MM.1S (cell line): ENCODE data around the gene TUBB4B.
A peak's percentile ranks its signal among the peaks of the same experiment; 100 is the strongest.

Experiments used
- DNase-seq: peaks from one replicate; pipeline ENCODE4 v3.0.0-alpha.2; 2015
- H2AFZ ChIP-seq: fragments of 300-600 bp; sonication (generic); 2 replicates; pipeline ENCODE4 v1.6.0; 2016; ENCODE audit warnings: antibody characterized with exemption, low read length
- H3F3A ChIP-seq: fragments of 300-600 bp; sonication (generic); 2 replicates; pipeline ENCODE4 v1.6.1; 2016; ENCODE audit warnings: mild to moderate bottlenecking, antibody characterized with exemption, low read length, moderate library complexity, mixed read lengths; ENCODE audit not compliant: insufficient read depth
- H3K27ac ChIP-seq: fragments of 300-600 bp; sonication (generic); 2 replicates; pipeline ENCODE4 v1.5.1; 2016; ENCODE audit warnings: mild to moderate bottlenecking, low read length
- H3K27me3 ChIP-seq: fragments of 300-600 bp; sonication (generic); replicated peaks from 2 replicates; pipeline ENCODE4 v1.6.0; 2016; ENCODE audit warnings: low read length; ENCODE audit not compliant: insufficient read depth
- H3K36me3 ChIP-seq: fragments of 300-600 bp; sonication (generic); replicated peaks from 2 replicates; pipeline ENCODE4 v1.6.1; 2016; ENCODE audit warnings: mild to moderate bottlenecking, low read length, mixed read lengths; ENCODE audit not compliant: insufficient read depth
- H3K4me1 ChIP-seq: fragments of 300-600 bp; sonication (generic); 2 replicates; pipeline ENCODE4 v1.6.1; 2016; ENCODE audit warnings: low read length, mixed read lengths
- H3K4me2 ChIP-seq: fragments of 300-600 bp; sonication (generic); 2 replicates; pipeline ENCODE4 v1.6.0; 2016; ENCODE audit warnings: low read depth, low read length
- H3K4me3 ChIP-seq: fragments of 300-600 bp; sonication (generic); 2 replicates; pipeline ENCODE4 v1.5.1; 2016; ENCODE audit warnings: low read length, mixed read lengths
- H3K79me2 ChIP-seq: fragments of 300-600 bp; sonication (generic); 2 replicates; pipeline ENCODE4 v1.6.1; 2016; ENCODE audit warnings: mixed run types, low read length, mixed read lengths
- H3K9ac ChIP-seq: fragments of 300-600 bp; sonication (generic); 2 replicates; pipeline ENCODE4 v1.6.1; 2016; ENCODE audit warnings: low read length, mixed read lengths
- H3K9me2 ChIP-seq: fragments of 300-600 bp; sonication (generic); replicated peaks from 2 replicates; pipeline ENCODE4 v1.6.1; 2016; ENCODE audit warnings: mild to moderate bottlenecking, low read length, mixed read lengths; ENCODE audit not compliant: insufficient read depth
- H3K9me3 ChIP-seq: fragments of 300-600 bp; sonication (generic); replicated peaks from 2 replicates; pipeline ENCODE4 v1.6.1; 2016; ENCODE audit warnings: mild to moderate bottlenecking, low read length, mixed read lengths; ENCODE audit not compliant: insufficient read depth
- H4K20me1 ChIP-seq: fragments of 300-600 bp; sonication (generic); 2 replicates; pipeline ENCODE4 v1.6.1; 2016; ENCODE audit warnings: mild to moderate bottlenecking, low read length, moderate library complexity, mixed read lengths; ENCODE audit not compliant: insufficient read depth
- EZH2 ChIP-seq: fragments of 300-600 bp; sonication (generic); optimal IDR thresholded peaks from 2 replicates; pipeline ENCODE3; 2017; ENCODE audit warnings: low read depth, mild to moderate bottlenecking, antibody characterized with exemption, low read length, mixed read lengths
- EZH2phosphoT487 ChIP-seq: fragments of 300-600 bp; sonication (generic); IDR thresholded peaks from 2 replicates; pipeline ENCODE4 v1.6.1; 2018; ENCODE audit warnings: antibody characterized with exemption, low read length
- TF ChIP-seq, protein P1 (sequence below): fragments of 300-600 bp; sonication (generic); IDR thresholded peaks from 2 replicates; pipeline ENCODE4 v1.5.1; 2016; ENCODE audit warnings: antibody characterized with exemption, low read length, mixed read lengths

Gene TUBB4B

GRCh38 chr9:137275203-137275587 is 34.1 kb downstream of the TUBB4B start:
- no peak overlapping the region for H3K9ac ChIP-seq
- no peak overlapping the region for H3K4me3 ChIP-seq
- H3K27me3 ChIP-seq, result no peaks in the 10 kb centered on the region
- no peaks in the 10 kb centered on the region for H3K9me2 ChIP-seq
- H3K4me1 ChIP-seq, result peaks cover 3% of the 10 kb centered on the region; the same call in 1 of the 2 replicates
- no peaks in the 10 kb centered on the region for H3F3A ChIP-seq
- no peaks in the 10 kb centered on the region for H3K9me3 ChIP-seq
- H3K36me3 ChIP-seq, result no peaks in the 10 kb centered on the region
- no peak overlapping the region for H3K4me2 ChIP-seq
- H4K20me1 ChIP-seq, result no peaks in the 10 kb centered on the region
- peaks cover 8% of the 10 kb centered on the region; the same call in 1 of the 2 replicates for H3K79me2 ChIP-seq
- H3K27ac ChIP-seq, result no peak overlapping the region
- H2AFZ ChIP-seq, result no peak overlapping the region
- TF ChIP-seq, protein P1, sequence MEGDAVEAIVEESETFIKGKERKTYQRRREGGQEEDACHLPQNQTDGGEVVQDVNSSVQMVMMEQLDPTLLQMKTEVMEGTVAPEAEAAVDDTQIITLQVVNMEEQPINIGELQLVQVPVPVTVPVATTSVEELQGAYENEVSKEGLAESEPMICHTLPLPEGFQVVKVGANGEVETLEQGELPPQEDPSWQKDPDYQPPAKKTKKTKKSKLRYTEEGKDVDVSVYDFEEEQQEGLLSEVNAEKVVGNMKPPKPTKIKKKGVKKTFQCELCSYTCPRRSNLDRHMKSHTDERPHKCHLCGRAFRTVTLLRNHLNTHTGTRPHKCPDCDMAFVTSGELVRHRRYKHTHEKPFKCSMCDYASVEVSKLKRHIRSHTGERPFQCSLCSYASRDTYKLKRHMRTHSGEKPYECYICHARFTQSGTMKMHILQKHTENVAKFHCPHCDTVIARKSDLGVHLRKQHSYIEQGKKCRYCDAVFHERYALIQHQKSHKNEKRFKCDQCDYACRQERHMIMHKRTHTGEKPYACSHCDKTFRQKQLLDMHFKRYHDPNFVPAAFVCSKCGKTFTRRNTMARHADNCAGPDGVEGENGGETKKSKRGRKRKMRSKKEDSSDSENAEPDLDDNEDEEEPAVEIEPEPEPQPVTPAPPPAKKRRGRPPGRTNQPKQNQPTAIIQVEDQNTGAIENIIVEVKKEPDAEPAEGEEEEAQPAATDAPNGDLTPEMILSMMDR, result no peak
- TF ChIP-seq EZH2phosphoT487, result no peak
- TF ChIP-seq EZH2, result no peak
- DNase-seq, result no peak

DNA sequence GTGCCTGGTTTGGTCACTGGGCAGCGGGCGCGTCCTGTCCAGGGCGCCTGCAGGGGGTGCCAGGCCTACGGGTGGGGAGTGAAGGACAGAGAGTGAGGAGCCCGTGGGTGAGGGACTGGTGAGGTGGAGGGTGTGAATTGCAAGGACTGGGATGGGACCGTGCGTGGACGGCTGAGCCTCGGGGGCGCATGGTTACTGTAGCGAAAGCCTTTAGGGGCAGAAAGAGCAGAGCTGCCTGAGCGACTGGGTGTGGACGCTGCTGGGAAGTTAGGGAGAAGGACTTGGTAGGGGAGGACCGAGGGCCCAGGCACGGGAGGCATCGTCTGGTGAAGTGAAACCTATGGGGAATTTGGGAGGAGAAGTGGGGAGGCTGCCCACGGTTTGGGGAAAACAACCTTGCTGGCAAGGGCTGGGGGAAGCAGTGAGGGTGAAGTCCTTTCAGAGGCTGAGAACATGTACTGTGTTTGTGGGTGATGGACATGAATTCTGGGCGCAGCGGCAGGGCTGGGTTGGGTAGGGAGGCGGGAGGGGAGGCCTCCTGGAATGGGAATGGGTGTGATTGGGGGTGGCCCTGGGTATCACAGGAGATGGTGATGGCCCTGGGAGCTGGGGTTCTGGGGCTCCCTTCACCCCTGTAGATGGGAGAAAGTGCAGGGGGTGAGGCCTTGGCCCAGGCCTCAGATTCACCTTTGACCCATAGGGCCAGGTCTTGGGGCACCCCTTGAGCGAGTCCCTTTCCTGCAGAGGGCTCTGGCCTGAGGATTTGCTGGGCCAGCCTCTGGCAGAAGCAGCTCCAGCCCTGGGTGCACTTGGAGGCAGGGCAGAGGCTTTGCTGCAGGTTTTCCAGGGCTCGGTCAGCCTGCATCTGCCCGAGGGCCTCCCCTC is 34.7 kb downstream of the TUBB4B start:
- Histone ChIP-seq H3K4me2 (no peak overlapping the region), H3K79me2 (peaks cover 8% of the 10 kb centered on the region; the same call in 1 of the 2 replicates), H3K9me3 (no peaks in the 10 kb centered on the region), H3K36me3 (no peaks in the 10 kb centered on the region), H2AFZ (no peak overlapping the region), H3F3A (no peaks in the 10 kb centered on the region), H3K9me2 (no peaks in the 10 kb centered on the region), H3K9ac (no peak overlapping the region), H4K20me1 (no peaks in the 10 kb centered on the region), H3K4me3 (no peak overlapping the region), H3K27me3 (no peaks in the 10 kb centered on the region), H3K27ac (no peak overlapping the region), H3K4me1 (peaks cover 3% of the 10 kb centered on the region; the same call in 1 of the 2 replicates)
- TF ChIP-seq EZH2 (no peak), EZH2phosphoT487 (no peak)
- TF ChIP-seq, protein P1, result no peak
- DNase-seq, result no peak

DNA sequence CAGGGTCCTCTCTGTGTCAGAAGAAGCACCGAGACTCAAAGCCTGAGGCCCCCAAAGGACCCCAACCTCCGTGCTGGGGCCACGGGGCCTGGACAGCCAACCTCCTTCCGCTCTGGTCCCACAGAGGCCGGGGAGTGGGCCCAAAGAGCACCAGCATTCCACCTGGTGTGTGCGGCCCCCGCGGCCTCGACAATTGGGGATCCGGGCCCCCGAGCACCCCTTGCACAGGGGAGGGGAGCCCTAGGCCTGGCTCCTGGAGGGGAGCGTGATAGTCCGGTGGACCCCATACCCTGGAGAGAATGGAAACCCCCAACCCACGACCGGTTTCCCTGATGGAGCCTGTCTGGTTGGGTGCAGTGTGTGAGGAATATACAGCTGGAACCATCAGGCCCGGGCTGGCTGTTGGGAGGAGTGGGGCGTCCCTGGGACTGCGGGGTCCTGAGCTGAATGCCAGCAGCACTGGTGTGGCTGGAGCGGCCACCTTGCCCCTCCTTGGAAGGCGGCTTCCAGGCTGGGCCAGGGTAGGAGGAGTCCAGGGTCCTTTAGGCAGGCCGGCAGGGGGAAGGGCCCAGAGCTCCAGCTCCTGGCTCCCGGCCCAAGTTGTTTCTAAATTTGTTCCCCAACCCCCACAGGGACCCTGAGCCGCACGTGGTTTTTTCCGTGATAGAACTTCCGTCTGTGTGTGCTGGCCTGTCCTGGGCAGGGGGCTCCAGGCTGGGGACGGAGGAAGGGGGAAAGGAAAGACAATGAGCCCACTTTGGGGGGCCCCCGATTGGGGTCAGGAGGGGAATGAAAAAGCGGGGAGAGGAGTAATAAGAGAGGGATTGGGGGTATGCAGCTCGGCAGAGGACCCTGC is 35.6 kb downstream of the TUBB4B start:
- Histone ChIP-seq H3K79me2 (peaks cover 8% of the 10 kb centered on the region; the same call in 1 of the 2 replicates), H3K4me1 (peaks cover 3% of the 10 kb centered on the region; the same call in 1 of the 2 replicates), H3K27ac (no peak overlapping the region), H3K36me3 (no peaks in the 10 kb centered on the region), H3K9ac (peak overlapping the region; percentile 70; the same call in 1 of the 2 replicates), H3K9me3 (no peaks in the 10 kb centered on the region), H3F3A (no peaks in the 10 kb centered on the region), H3K27me3 (no peaks in the 10 kb centered on the region), H4K20me1 (no peaks in the 10 kb centered on the region), H3K4me3 (no peak overlapping the region; the same call in 1 of the 2 replicates), H3K4me2 (peak overlapping the region; percentile 79; the same call in 1 of the 2 replicates), H2AFZ (peak overlapping the region; percentile 75; the same call in 1 of the 2 replicates), H3K9me2 (no peaks in the 10 kb centered on the region)
- no peak for DNase-seq
- TF ChIP-seq EZH2 (no peak), EZH2phosphoT487 (no peak)
